Measurements from ENCODE around the gene SRA1. TPM values are rescaled to one million over a fixed set of nuclear protein-coding genes. Genes with fewer than 3 reads are reported as not detected.

Gene SRA1
- total and polyA plus RNA-seq, 2 of the 4 experiments (the other 2 are of a cell fraction): 52.9 to 54.8 TPM

DNA sequence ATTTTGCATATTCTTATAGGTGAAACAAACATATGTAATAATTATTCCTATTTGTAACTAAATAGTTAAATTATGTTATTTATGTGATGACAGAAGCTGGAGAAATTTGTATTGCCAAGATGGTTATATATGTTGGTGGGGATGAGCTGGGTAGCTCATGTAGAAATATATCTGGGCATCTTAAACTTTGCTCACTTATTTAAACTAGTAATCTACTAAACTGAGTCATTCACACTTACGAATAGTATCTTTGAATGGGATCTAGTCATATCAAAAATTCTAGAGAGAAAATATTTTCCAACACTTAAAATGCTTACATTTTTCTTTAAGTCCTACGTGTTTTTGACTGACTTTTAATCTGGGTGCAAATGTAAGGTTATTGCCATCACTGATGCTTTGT, 54.4 kb downstream of the SRA1 start:
- ChIA-PET CTCF (no interaction called here), POLR2A (ENCODE audit: unreplicated experiment) (no interaction called here)
- in situ Hi-C loops (cut with MboI; ENCODE audit: low sequenced_read_pairs): no loop called here

More for the DNA sequence above, 54.4 kb downstream of the SRA1 start:
- dilution Hi-C loops (cut with HindIII; ENCODE audit: low sequenced_read_pairs, unreplicated experiment): no loop called here
- Histone ChIP-seq H2BK5ac (ENCODE audit: low read depth, low read length, poor library complexity, severe bottlenecking) (no peak overlapping the region), H3K79me1 (ENCODE audit: low read depth in 1 of 2, low read length in 2 of 2) (peaks cover 0 to 2% of the 10 kb centered on the region in 2 experiments; a peak in 2 of 4 replicates), H2BK20ac (ENCODE audit: low read depth, low read length) (no peak overlapping the region), H3K14ac (replicated peaks; ENCODE audit: low read depth, low read length) (no peak overlapping the region), H3K9me3 (ENCODE audit: control insufficient read depth, insufficient read depth, low read length) (no peaks in the 10 kb centered on the region), H3K9me1 (ENCODE audit: insufficient read depth, low read length) (0 out of 2 replicates have a peak, but pooled peaks cover 2% of the 10 kb centered on the region), H2BK120ac (ENCODE audit: low read depth, low read length) (no peak overlapping the region), H4K8ac (ENCODE audit: low read depth in 2 of 2, low read length in 2 of 2) (no peak overlapping the region), H2AK5ac (ENCODE audit: low read depth, low read length) (no peak overlapping the region), H3K4me1 (ENCODE audit: control insufficient read depth, insufficient read depth, low read length) (no peaks in the 10 kb centered on the region), H3K9ac (ENCODE audit: low read depth, low read length) (no peak overlapping the region), H4K5ac (ENCODE audit: low read depth, low read length) (no peak overlapping the region), H3K27me3 (ENCODE audit: control insufficient read depth, insufficient read depth, low read length) (no peaks in the 10 kb centered on the region), H4K20me1 (ENCODE audit: insufficient read depth, low read length) (no peaks in the 10 kb centered on the region), H2AK9ac (replicated peaks; ENCODE audit: low read depth, low read length, poor library complexity) (no peak overlapping the region), H3K36me3 (ENCODE audit: control insufficient read depth, insufficient read depth, low read length) (peaks cover 14% of the 10 kb centered on the region), H3K56ac (ENCODE audit: extremely low read depth, insufficient read depth, low read length) (no peak overlapping the region), H2AFZ (replicated peaks; ENCODE audit: low read length, poor library complexity) (no peak overlapping the region), H4K91ac (ENCODE audit: insufficient read depth, low read depth, low read length) (no peak overlapping the region), H3K4me2 (ENCODE audit: low read depth, low read length) (no peak overlapping the region), H3K18ac (ENCODE audit: low read depth, low read length) (no peak overlapping the region), H3K23ac (ENCODE audit: low read depth, low read length) (no peak overlapping the region), H3K27ac (ENCODE audit: insufficient read depth, low read length) (no peak overlapping the region), H3K4me3 (ENCODE audit: insufficient read depth, low read depth, low read length) (no peak overlapping the region), H2BK15ac (ENCODE audit: low read depth, low read length) (no peak overlapping the region), H3K4ac (ENCODE audit: low read depth, low read length) (no peak overlapping the region)
- no CpG with 5 or more reads among the region's 2 CpGs for WGBS, 2 experiments (ENCODE audit: extremely low coverage in 2 of 2, insufficient read length in 1 of 2)
- DNase-seq (no peak), ATAC-seq (ENCODE audit: low read depth) (no peak)
- intact Hi-C loops (cut with micrococcal nuclease): no loop called here
- TF ChIP-seq POLR2A (IDR thresholded peaks at IDR 0.05; ENCODE audit: low read depth, low read length) (no peak), CHD1 (IDR thresholded peaks at IDR 0.05; ENCODE audit: low read depth, low read length) (no peak), ELK1 (IDR thresholded peaks at IDR 0.05; ENCODE audit: borderline replicate concordance, low read depth, low read length) (no peak), MXI1 (IDR thresholded peaks at IDR 0.05; ENCODE audit: borderline replicate concordance, low read depth, low read length) (no peak), RCOR1 (IDR thresholded peaks at IDR 0.05; ENCODE audit: insufficient replicate concordance, low read length) (no peak), USF2 (IDR thresholded peaks at IDR 0.05; ENCODE audit: low read depth, low read length) (no peak), MAFK (IDR thresholded peaks at IDR 0.05; ENCODE audit: low read depth, low read length) (no peak), FOS (IDR thresholded peaks at IDR 0.05; ENCODE audit: low read depth, low read length) (no peak), CEBPB (IDR thresholded peaks at IDR 0.05; ENCODE audit: low read depth, low read length) (no peak), RFX5 (IDR thresholded peaks at IDR 0.05; ENCODE audit: low read depth, low read length) (no peak), NFE2L2 (IDR thresholded peaks at IDR 0.05; ENCODE audit: low read depth, low read length) (no peak), MAZ (IDR thresholded peaks at IDR 0.05; ENCODE audit: borderline replicate concordance, low read depth, low read length) (no peak), RAD21 (IDR thresholded peaks at IDR 0.05; ENCODE audit: low read length) (no peak), SMC3 (IDR thresholded peaks at IDR 0.05; ENCODE audit: low read depth, low read length) (no peak), BHLHE40 (IDR thresholded peaks at IDR 0.05; ENCODE audit: low read depth, low read length) (no peak)
- TF ChIP-seq, protein P1, sequence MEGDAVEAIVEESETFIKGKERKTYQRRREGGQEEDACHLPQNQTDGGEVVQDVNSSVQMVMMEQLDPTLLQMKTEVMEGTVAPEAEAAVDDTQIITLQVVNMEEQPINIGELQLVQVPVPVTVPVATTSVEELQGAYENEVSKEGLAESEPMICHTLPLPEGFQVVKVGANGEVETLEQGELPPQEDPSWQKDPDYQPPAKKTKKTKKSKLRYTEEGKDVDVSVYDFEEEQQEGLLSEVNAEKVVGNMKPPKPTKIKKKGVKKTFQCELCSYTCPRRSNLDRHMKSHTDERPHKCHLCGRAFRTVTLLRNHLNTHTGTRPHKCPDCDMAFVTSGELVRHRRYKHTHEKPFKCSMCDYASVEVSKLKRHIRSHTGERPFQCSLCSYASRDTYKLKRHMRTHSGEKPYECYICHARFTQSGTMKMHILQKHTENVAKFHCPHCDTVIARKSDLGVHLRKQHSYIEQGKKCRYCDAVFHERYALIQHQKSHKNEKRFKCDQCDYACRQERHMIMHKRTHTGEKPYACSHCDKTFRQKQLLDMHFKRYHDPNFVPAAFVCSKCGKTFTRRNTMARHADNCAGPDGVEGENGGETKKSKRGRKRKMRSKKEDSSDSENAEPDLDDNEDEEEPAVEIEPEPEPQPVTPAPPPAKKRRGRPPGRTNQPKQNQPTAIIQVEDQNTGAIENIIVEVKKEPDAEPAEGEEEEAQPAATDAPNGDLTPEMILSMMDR (conservative IDR thresholded peaks at IDR 0.05; ENCODE audit: low read depth, low read length): no peak
- BruUV-seq (replicated peaks): no TSS peak

All from IMR-90 (cell line).